Activated CD8-positive, alpha-beta memory T cell treated with anti-CD3 and anti-CD28 coated beads, Interleukin-2, amount 50 U/mL, for 4 hours (primary cell): ENCODE measurements around the gene PPP1R27.

Source experiments
- DNase-seq: peaks from one replicate; pipeline ENCODE4 v3.0.0-alpha.2; 2020

PPP1R27 gene

GRCh38 chr17:81834831-81835267 lies at the start of gene PPP1R27:
PPP1R27 (minus strand) TSS chr17:81835050; CDS start chr17:81834953, 97 bp downstream.
- DNase-seq: no peak

- DNase-seq: no peak
These were observed 49.7 kb upstream of the PPP1R27 start for GRCh38 chr17:81884520-81884919.

GRCh38 chr17:81879121-81879520 lies 44.3 kb upstream of the PPP1R27 start:
- DNase-seq: no peak

- DNase-seq: no peak
These were observed 43.4 kb upstream of the PPP1R27 start for GRCh38 chr17:81878294-81878693.

- no peak for DNase-seq
These were observed 42.7 kb upstream of the PPP1R27 start for GRCh38 chr17:81877569-81877968.

- peak; percentile 97 for DNase-seq
These were observed 36.8 kb upstream of the PPP1R27 start for GRCh38 chr17:81871387-81872230.

- DNase-seq: no peak
These were observed 36.1 kb upstream of the PPP1R27 start, which contains the start of gene ARHGDIA for GRCh38 chr17:81870981-81871386. ARHGDIA (minus strand) TSS chr17:81871337; CDS start chr17:81869930, 1,407 bp downstream.

GRCh38 chr17:81870131-81870980 lies 35.5 kb upstream of the PPP1R27 start:
- DNase-seq: peak; percentile 41

GRCh38 chr17:81869221-81870130 lies 34.6 kb upstream of the PPP1R27 start:
- peak; percentile 46 for DNase-seq

- DNase-seq: no peak
These were observed 33.9 kb upstream of the PPP1R27 start for GRCh38 chr17:81868674-81869220.

GRCh38 chr17:81867991-81868673 lies 33.3 kb upstream of the PPP1R27 start:
- DNase-seq: no peak

- no peak for DNase-seq
These were observed 32.5 kb upstream of the PPP1R27 start for GRCh38 chr17:81867170-81867990.

GRCh38 chr17:81866440-81867169 lies 31.8 kb upstream of the PPP1R27 start:
- DNase-seq: peak; percentile 27

GRCh38 chr17:81865733-81866439 lies 31.0 kb upstream of the PPP1R27 start:
- DNase-seq: no peak

- no peak for DNase-seq
These were observed 30.5 kb upstream of the PPP1R27 start for GRCh38 chr17:81865358-81865732.

GRCh38 chr17:81863833-81864768 lies 29.3 kb upstream of the PPP1R27 start:
- DNase-seq: no peak

GRCh38 chr17:81863123-81863675 lies 28.3 kb upstream of the PPP1R27 start:
- no peak for DNase-seq
